Measurements from ENCODE around the gene PRAC1. TPM values are rescaled to one million over a fixed set of nuclear protein-coding genes. Genes with fewer than 3 reads are reported as not detected.

Gene PRAC1
- polyA plus RNA-seq, 1 of the 3 experiments (the other 2 are of a cell fraction) = not detected

- no peak overlapping the region for H3K27ac ChIP-seq (ENCODE audit: low read depth in 2 of 2, low read length in 1 of 2)
- no peaks in the 10 kb centered on the region for H4K20me1 ChIP-seq (ENCODE audit: insufficient read depth)
- no peaks in the 10 kb centered on the region for H3K4me1 ChIP-seq (ENCODE audit: control insufficient read depth in 1 of 2, insufficient read depth in 2 of 2, low read depth in 1 of 2, low read length in 1 of 2)
- H3K9ac ChIP-seq = no peak overlapping the region
- H2AFZ ChIP-seq (ENCODE audit: low read depth) = no peak overlapping the region
- H3K4me2 ChIP-seq = no peak overlapping the region
- H3K79me2 ChIP-seq (ENCODE audit: insufficient read depth) = no peaks in the 10 kb centered on the region
- POLR2A ChIA-PET = no interaction called here
- H3K9me3 ChIP-seq = no peaks in the 10 kb centered on the region
- no peaks in the 10 kb centered on the region for H3K9me2 ChIP-seq
- CTCF ChIA-PET = interaction anchor here (1.4 to 2.9 kb wide), 7 partner anchors 10 to 301 kb away, joined by 4 to 38 read pairs (median 6); no protein-coding TSS in a partner anchor
- no peaks in the 10 kb centered on the region for H3K36me3 ChIP-seq (replicated peaks in 1 of 2; ENCODE audit: control insufficient read depth in 1 of 2, insufficient read depth in 2 of 2, low read length in 1 of 2)
- WGBS (ENCODE audit: low lambda C conversion rate) = 19% methylated on average over 7 of the region's 7 CpGs
- TF ChIP-seq REST (IDR thresholded peaks at IDR 0.05; ENCODE audit: low read depth, low read length) (no peak), TCF12 (IDR thresholded peaks at IDR 0.05) (no peak), EZH2phosphoT487 (IDR thresholded peaks at IDR 0.05; ENCODE audit: borderline replicate concordance, low read depth) (no peak), SMC3 (IDR thresholded peaks at IDR 0.05; ENCODE audit: low read depth, low read length) (no peak), USF2 (IDR thresholded peaks at IDR 0.05; ENCODE audit: borderline replicate concordance, low read depth, low read length) (no peak), FOSL2 (IDR thresholded peaks at IDR 0.05; ENCODE audit: borderline replicate concordance, low read depth) (no peak)
- H3F3A ChIP-seq (replicated peaks; ENCODE audit: insufficient read depth) = no peaks in the 10 kb centered on the region
- peaks cover 97% of the 10 kb centered on the region for H3K27me3 ChIP-seq (ENCODE audit: insufficient read depth)
- no peak overlapping the region for H3K4me3 ChIP-seq (ENCODE audit: low read depth in 2 of 2, low read length in 1 of 2)
- DNase-seq = no peak
Measured at GRCh38 chr17:48735062-48735351, 12.7 kb upstream of the PRAC1 start.

- 18% methylated on average over 14 of the region's 14 CpGs for WGBS (ENCODE audit: low lambda C conversion rate)
- no peak overlapping the region for H3K9ac ChIP-seq
- TF ChIP-seq TEAD4 (IDR thresholded peaks at IDR 0.05; ENCODE audit: borderline replicate concordance, insufficient read depth) (no peak), POLR2AphosphoS5 (IDR thresholded peaks at IDR 0.05; ENCODE audit: low read depth, low read length) (no peak), TAF1 (IDR thresholded peaks at IDR 0.05; ENCODE audit: borderline replicate concordance, low read depth, low read length) (no peak), FOXJ3 (CRISPR knock-in tag; IDR thresholded peaks at IDR 0.05) (no peak), EZH2phosphoT487 (IDR thresholded peaks at IDR 0.05; ENCODE audit: borderline replicate concordance, low read depth) (no peak), RAD21 (IDR thresholded peaks at IDR 0.05; ENCODE audit: low read length) (no peak), RXRA (IDR thresholded peaks at IDR 0.05; ENCODE audit: borderline replicate concordance, low read depth) (no peak), MAX (IDR thresholded peaks at IDR 0.05; ENCODE audit: low read depth) (no peak), FOSL2 (IDR thresholded peaks at IDR 0.05; ENCODE audit: borderline replicate concordance, low read depth) (no peak), USF2 (IDR thresholded peaks at IDR 0.05; ENCODE audit: borderline replicate concordance, low read depth, low read length) (no peak), MEF2A (IDR thresholded peaks at IDR 0.05; ENCODE audit: borderline replicate concordance, low read depth) (no peak), REST (IDR thresholded peaks at IDR 0.05; ENCODE audit: low read depth, low read length) (no peak)
Measured at GRCh38 chr17:48734333-48735061, 12.2 kb upstream of the PRAC1 start.

More at GRCh38 chr17:48734333-48735061, 12.2 kb upstream of the PRAC1 start:
- POLR2A ChIA-PET = no interaction called here
- Histone ChIP-seq H3K79me2 (ENCODE audit: insufficient read depth) (no peaks in the 10 kb centered on the region), H3K4me1 (ENCODE audit: control insufficient read depth in 1 of 2, insufficient read depth in 2 of 2, low read depth in 1 of 2, low read length in 1 of 2) (no peaks in the 10 kb centered on the region), H2AFZ (ENCODE audit: low read depth) (no peak overlapping the region), H3K27ac (ENCODE audit: low read depth in 2 of 2, low read length in 1 of 2) (no peak overlapping the region), H3K9me3 (no peaks in the 10 kb centered on the region), H3K4me2 (no peak overlapping the region), H3K4me3 (ENCODE audit: low read depth in 2 of 2, low read length in 1 of 2) (no peak overlapping the region), H3K9me2 (no peaks in the 10 kb centered on the region), H3K36me3 (replicated peaks in 1 of 2; ENCODE audit: control insufficient read depth in 1 of 2, insufficient read depth in 2 of 2, low read length in 1 of 2) (no peaks in the 10 kb centered on the region), H3F3A (replicated peaks; ENCODE audit: insufficient read depth) (no peaks in the 10 kb centered on the region), H4K20me1 (ENCODE audit: insufficient read depth) (no peaks in the 10 kb centered on the region), H3K27me3 (ENCODE audit: insufficient read depth) (peaks cover 97% of the 10 kb centered on the region)
- CTCF ChIA-PET = interaction anchor here (0.8 to 2.9 kb wide), 10 partner anchors 10 to 787 kb away, joined by 3 to 38 read pairs (median 6); no protein-coding TSS in a partner anchor
- DNase-seq = no peak

Data from SK-N-SH (cell line).